GM12891 (cell line): ENCODE data around the gene EDEM3.

Experiments used
- POLR2A ChIP-seq: IDR thresholded peaks from 2 replicates; pipeline ENCODE4 v1.6.1; 2011; ENCODE audit warnings: low read depth, low read length, control low read depth
- POLR2AphosphoS5 ChIP-seq: IDR thresholded peaks from 2 replicates; pipeline ENCODE4 v1.6.1; 2011; ENCODE audit warnings: low read depth, low read length, control low read depth
- POU2F2 ChIP-seq: IDR thresholded peaks from 2 replicates; pipeline ENCODE4 v1.6.1; 2011; ENCODE audit warnings: low read depth, mild to moderate bottlenecking, control low read depth, low read length, moderate library complexity
- SPI1 ChIP-seq: IDR thresholded peaks from 2 replicates; pipeline ENCODE4 v1.6.1; 2011; ENCODE audit warnings: low read depth, low read length, control low read depth
- TAF1 ChIP-seq: IDR thresholded peaks from 2 replicates; pipeline ENCODE4 v1.6.1; 2011; ENCODE audit warnings: low read depth, low read length, control low read depth

DNA sequence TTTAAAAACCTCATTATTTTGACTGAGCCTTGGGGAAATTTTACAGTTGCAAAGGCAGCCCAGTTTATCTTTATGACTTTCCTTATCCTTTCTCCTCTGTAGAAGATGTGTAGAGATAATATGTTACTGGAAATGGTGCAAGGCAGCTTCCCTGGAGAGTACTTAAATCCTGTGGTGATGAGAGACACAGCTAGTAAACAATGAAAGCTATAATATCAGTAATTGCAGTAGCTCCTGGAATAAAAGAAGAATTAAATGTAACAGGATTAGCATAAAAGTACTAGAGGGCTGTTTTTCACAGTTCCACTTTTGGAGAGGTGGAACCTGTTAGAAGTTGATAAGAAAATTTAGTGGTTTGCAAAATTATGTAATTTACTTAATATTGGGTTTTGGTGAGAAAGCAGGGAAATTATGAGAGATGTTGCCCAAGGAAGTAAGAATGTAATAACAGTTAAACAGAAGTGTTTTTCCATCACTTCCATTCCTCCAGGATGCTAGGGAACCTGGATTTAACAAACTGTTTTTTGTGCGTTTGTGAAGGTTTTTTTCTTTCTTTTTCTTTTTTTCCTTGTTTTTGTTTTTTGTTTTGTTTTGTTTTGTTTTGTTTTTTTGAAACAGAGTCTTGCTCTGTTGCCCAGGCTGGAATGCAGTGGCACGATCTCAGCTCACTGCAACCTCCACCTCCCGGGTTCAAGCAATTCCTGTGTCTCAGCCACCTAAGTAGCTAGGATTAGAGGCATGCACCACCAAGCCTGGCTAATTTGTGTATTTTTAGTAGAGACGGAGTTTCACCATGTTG lies 15.7 kb upstream of the EDEM3 start:
- TF ChIP-seq POLR2A, result no peak
- TF ChIP-seq TAF1, result no peak
- TF ChIP-seq SPI1, result no peak
- no peak for TF ChIP-seq POLR2AphosphoS5
- no peak for TF ChIP-seq POU2F2
